ENCODE data around the gene ASNSD1.
A peak's percentile ranks its signal among the peaks of the same experiment; 100 is the strongest.

ASNSD1 gene

DNA sequence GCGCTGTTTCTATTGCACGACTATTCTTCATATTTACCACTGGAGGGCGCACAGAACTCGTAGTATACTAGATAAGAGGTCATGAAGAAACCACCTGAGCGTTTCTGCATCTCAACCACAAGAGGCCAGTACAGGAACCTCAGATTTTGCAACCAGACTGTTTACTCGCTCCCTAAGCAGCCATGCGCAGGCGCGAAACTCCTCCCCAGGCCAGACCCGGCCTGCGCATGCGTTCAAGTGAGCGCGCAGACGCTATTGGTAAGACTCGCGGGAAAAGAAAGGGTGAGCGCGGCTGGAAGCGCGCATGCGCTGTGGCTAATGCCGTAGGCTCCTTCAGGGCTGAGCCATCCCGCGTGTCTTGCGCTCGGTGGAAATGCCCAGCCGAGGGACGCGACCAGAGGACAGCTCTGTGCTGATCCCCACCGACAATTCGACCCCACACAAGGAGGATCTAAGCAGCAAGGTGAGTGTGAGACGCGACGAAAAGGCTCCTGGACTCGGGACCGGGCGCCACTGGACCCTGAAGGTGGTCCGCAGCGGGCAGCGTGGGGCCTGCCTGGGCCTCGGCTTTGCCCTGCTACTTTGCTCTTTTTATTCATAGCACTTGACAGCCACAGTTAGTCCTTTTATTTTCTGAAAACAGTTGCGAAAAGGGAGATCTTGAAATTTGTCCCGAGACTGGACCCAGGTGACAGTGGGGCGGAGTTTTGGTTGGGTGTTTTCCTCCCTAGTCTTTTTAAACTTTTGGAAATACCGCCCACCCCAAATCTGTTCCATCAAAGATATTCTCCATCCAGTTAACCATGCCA, at the start of gene ASNSD1:
TSS of gene ASNSD1 (plus strand) at position 312 of the 809 bp plus-strand sequence. CDS start 4,674 bp downstream, outside the sequence.
- peak; percentile 96 to 98 for DNase-seq

- no peak for DNase-seq
These were observed 48.1 kb upstream of the ASNSD1 start for GRCh38 chr2:189613077-189613636.

- DNase-seq: no peak
These were observed 47.4 kb upstream of the ASNSD1 start for GRCh38 chr2:189613650-189614420.

- no peak for DNase-seq
These were observed 46.7 kb upstream of the ASNSD1 start for GRCh38 chr2:189614585-189614984.

GRCh38 chr2:189618197-189618596, 43.1 kb upstream of the ASNSD1 start:
- no peak for DNase-seq

DNA sequence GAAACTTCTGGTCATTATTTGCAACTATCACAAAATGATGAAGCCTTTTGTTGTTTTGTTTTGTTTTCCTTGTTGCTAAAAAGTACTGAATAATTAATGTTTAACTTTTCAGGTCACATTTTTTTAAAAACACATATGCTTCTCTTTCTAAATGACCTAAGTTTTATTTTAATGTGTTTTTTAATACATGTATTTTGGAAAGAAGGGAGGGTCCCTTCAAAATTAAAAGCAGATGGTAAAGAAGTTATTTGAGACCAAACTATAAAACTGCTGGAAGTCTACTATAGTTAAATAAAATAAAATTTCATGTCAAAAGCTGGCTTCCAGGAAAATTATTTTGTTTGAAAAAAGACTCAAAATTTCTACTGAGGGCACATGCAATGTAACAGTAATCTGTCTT, 39.5 kb upstream of the ASNSD1 start:
- DNase-seq: no peak

DNA sequence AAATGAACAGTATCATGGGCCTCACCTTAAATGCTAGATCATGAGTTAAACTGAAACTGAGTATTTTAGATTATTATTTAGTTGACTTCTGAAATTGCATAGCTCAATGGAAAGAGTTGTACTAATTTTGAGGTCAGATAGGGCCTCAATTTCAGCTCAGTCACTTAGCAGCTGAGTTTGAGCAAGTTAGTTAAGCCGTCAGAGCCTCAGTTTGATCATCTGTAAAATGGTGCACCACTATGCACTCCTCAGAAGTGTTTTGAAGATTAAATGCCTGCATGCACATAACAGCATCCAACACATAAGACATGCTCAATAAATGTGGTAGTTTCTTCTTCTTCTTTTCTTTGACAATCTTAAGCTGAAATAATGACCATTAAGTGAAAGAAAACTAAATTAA, 38.2 kb upstream of the ASNSD1 start:
- DNase-seq: no peak

DNA sequence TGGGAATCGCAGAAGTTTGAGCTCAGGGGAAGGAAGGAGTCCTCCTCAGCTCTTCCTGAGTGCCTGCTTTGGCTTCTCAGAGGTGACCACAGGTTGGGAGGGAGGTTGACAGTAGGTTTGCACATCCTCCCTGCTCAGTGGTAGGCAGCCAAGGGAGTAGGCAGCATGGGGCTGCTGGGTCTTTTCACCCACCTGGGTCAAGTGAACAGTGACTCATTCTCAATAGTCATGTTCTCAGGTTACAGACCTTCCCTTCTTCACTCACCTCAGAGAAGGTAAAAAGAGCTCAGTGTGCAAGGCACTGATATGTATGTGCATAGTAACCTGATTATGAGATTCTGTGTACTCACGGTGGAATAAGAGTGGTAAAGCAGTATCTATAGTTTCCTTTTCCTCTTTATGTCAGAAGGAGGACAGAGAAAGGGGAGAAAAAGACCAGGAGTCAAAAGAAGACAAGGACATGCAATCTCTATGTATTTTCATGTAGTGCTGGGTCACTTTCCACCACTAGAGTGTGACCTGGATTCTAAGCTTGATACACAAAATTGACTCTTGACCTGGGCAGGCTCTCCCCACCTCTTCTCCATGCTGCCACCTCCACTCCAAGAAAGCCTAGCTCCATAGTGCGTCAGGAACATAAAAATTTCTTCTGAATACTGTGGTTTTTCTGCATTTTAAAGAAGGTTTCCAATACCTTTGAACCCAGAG, 36.5 kb upstream of the ASNSD1 start:
- no peak for DNase-seq

DNA sequence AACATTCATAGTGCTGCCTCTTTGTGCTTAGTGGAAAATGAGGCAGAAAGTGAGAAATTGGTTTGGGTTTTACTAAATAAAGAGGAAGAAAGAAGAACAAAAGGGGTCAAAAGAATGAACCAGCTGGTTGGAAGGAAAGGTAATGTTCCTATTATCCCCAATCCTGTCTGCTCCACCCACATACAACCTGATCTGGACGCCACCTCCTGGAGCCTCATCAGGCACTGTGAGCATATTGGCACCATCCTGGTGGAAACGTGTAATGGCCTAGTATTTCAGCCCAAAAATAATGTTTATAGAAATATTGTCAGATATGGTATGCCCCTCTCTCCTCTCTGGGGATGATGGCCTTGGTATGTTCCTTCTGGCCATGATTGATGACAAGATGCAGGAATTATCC, 35.6 kb upstream of the ASNSD1 start:
- no peak for DNase-seq

- no peak for DNase-seq
These were observed 33.5 kb upstream of the ASNSD1 start for GRCh38 chr2:189627789-189628188.

DNA sequence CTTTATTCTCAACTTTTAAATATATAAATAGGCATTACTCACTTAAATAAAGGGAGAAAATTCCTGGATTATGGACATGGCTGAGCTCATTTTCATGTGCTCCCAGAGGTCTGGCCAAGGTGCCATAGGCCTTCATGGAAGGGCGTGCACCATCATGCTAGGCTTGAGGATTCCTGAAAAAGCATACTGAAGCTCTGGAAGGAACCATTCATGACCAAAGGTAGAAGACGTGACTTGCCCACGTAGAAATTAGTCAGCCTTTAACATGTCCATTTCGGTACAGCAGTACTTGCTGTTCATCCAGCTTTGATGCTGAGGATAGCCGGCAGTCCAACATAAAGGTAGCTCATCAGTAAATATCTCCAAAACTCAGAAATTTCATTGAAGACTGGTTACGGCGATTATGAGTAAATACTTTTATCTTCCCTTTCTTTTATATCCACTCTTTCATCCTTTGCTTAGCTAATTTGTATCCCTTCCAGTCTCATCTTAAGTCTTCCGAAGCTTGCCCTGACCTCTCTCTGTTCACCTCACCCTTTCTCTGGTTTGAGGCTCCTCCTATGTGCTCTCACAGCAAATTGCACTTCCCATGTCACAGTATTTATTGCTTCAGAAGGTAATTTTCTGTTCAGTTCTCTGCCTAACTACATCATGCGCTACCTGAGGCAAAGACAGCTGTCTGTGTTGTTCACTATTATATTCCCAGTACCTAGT, 32.3 kb upstream of the ASNSD1 start:
- no peak for DNase-seq

DNA sequence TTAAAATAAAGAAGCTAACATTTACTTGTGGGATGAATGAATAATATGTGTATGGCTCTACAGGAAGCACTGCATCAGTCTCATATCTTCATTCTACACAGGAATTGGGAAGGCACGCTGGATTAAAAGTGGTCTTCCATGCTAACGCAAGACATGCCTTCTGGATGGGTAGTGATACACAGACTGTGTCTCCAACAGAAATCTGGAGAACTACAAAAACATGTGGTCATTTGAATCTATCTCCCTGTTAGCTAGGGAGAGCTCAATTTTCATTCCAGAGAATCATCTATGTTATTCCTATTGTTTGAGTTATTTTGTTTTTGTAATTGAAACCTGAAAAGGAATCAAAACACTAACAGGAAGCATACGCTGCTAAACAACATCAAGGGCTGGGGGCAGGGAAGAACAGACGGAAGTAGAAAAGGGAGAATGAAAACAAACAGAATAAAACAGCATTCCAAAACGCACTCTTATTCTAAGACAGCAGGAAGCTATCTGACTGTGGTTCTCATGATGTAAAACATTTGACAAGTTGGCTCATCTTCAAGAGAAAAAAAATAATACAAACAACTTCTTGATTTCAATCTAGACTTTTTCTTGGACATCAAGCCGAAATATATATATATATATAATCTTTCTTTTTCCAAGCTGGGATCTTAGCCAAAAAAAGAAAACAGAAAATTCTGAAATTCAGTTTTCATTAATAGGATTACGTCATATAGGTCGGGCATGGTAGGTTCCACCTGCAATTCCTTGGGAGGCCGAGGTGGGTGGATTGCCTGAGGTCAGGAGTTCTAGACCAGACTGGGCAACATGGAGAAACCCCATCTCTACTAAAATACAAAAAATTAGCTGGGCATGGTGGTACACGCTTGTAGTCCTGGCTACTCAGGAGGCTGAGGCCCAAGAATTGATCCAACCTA, 31.5 kb upstream of the ASNSD1 start:
- no peak for DNase-seq

GRCh38 chr2:189631849-189632248, 29.4 kb upstream of the ASNSD1 start:
- DNase-seq: no peak

DNA sequence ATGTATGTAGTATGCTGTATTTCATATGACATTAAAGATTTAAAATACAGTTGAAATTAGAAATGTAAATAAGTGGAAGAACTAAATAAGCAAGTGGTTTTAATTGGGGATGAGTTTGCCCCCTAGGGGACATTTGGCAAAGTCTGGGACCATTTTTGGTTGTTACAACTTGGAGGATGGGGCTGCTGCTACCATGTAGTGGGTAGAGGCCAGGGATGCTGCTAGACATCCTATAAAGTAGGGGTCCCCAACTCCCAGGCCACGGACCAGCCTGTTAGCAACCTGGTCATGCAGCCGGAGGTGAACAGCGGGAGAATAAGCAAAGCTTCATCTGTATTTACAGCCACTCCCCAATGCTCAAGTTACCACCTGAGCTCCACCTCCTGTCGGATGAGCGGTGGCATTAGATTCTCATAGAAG, 27.9 kb upstream of the ASNSD1 start:
- DNase-seq: peak in 1 of 2 experiments; percentile 10

DNA sequence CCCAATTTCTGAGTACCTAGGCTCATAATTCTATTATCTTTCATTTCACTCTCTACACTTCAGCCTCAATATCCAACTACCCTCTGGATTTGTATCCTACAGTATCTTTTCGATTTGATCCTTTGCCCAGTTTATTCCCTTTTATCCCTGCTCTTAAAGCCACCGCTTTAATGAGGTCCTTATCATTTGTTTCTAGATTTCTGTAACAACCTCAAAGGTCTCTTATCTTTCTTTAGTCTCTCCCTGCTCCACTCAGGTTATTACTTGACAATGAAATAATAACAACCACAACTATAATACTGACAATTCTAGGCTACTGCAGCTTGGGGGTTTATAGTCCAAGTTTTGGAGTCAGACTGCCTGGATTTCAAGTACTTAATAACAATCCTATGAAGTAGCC, 25.9 kb upstream of the ASNSD1 start:
- no peak for DNase-seq

GRCh38 chr2:189638301-189639006, 22.8 kb upstream of the ASNSD1 start:
- DNase-seq: no peak

DNA sequence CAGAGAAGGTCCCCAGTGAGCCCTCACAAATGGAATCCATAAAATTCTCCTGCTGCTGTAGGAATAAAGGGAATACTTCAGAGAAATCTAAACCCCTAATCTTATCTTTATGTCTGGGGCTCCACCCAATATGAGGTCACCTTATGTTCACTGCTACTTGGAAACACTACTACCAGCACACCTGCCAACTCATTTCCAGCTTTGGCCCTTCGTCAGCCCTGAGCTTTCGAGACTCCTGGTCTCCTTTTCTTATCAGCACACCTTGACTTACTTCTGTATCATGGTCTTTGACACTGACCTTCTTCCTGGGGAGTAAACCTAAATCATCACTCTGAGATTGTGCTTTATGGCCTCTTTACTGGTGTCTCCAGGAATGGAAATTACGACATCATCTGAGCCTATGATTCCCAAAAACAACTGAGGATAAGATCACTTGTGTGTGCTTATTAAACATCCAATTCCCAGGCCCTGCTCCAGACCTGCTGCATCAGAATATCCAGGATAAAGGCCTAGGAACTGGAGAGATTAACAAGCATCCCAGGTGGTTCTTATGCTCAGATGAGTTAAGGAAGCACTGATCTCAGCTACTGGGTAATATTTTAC, 22.2 kb upstream of the ASNSD1 start:
- DNase-seq: no peak

DNA sequence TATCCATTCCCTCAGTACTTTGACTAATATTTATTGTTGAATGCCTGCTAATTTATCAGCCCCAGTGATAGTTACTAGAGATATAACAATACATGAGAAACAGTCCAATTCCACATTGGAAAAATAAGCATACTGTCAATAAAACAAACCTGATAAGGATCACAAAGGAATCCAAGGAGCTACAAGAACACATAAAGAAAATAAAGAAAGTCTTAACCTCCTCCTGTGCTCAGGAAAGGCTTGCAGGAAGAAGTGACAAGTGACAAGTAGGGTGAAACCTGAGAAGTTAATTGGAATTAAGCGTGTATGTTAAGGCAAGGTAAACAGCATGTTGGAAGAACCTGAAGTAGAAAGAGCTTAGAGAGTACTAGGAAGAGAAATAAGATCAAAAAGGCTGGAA, 20.3 kb upstream of the ASNSD1 start:
- no peak for DNase-seq

GRCh38 chr2:189641590-189641989, 19.7 kb upstream of the ASNSD1 start:
- no peak for DNase-seq

- no peak for DNase-seq
These were observed 14.7 kb upstream of the ASNSD1 start for GRCh38 chr2:189646521-189646920.

All from activated CD4-positive, alpha-beta T cell treated with anti-CD3 and anti-CD28 coated beads, Interleukin-2, amount 50 U/mL, for 4 hours (primary cell).